ENCODE results near the gene UAP1L1.

DNA sequence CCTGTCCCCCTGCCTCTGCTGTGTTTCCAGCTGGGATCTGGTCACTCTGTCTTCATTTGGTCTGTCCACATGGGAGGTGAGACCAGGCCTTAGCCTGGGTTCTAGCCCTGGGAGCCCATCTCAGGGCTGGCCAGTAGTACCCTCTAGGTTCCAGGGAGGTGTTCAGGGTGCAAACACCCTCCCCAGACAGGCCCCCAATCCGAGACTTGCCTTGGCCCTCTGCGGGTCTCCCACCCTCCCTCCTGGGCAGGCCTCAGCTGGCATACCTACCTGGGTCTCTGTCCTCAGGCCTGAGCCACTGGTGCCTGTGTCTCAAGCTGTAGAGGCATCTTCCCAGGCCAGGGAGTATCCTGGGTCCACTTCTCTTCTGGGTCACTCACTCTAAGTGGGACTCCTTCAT, 6.0 kb upstream of the UAP1L1 start:
- TF ChIP-seq, protein P1, sequence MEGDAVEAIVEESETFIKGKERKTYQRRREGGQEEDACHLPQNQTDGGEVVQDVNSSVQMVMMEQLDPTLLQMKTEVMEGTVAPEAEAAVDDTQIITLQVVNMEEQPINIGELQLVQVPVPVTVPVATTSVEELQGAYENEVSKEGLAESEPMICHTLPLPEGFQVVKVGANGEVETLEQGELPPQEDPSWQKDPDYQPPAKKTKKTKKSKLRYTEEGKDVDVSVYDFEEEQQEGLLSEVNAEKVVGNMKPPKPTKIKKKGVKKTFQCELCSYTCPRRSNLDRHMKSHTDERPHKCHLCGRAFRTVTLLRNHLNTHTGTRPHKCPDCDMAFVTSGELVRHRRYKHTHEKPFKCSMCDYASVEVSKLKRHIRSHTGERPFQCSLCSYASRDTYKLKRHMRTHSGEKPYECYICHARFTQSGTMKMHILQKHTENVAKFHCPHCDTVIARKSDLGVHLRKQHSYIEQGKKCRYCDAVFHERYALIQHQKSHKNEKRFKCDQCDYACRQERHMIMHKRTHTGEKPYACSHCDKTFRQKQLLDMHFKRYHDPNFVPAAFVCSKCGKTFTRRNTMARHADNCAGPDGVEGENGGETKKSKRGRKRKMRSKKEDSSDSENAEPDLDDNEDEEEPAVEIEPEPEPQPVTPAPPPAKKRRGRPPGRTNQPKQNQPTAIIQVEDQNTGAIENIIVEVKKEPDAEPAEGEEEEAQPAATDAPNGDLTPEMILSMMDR (IDR thresholded peaks at IDR 0.05; ENCODE audit: low read depth, low read length), result no peak
- no peak for TF ChIP-seq POLR2A (IDR thresholded peaks at IDR 0.05; ENCODE audit: extremely low read depth, insufficient read length)
- TF ChIP-seq, protein P2, sequence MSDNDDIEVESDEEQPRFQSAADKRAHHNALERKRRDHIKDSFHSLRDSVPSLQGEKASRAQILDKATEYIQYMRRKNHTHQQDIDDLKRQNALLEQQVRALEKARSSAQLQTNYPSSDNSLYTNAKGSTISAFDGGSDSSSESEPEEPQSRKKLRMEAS (IDR thresholded peaks at IDR 0.05; ENCODE audit: low read depth, low read length), result no peak
- no peak for TF ChIP-seq MYC (IDR thresholded peaks at IDR 0.05; ENCODE audit: low read depth, low read length)

Measured in NB4 (cell line).